Measurements from ENCODE around the gene PDCD4. TPM values are rescaled to one million over a fixed set of nuclear protein-coding genes. Genes with fewer than 3 reads are reported as not detected.
A peak's percentile ranks its signal among the peaks of the same experiment; 100 is the strongest.

The PDCD4 gene
- total and polyA plus RNA-seq, 5 donors: 39.8 to 82.7 (median 70.8) TPM

GRCh38 chr10:110919971-110920881, 48.5 kb downstream of the PDCD4 start:
- Histone ChIP-seq H3K9me3 (ENCODE audit: control insufficient read depth, low read length) (no peaks in the 10 kb centered on the region), H3K27ac (ENCODE audit: low read length) (peak overlapping the region; percentile 98), H3K4me1 (ENCODE audit: control insufficient read depth, insufficient read depth, low read length) (peaks cover 3% of the 10 kb centered on the region), H3K4me3 (ENCODE audit: low read length) (peak overlapping the region; percentile 99), H3K27me3 (ENCODE audit: control insufficient read depth, insufficient read depth) (no peaks in the 10 kb centered on the region)
- WGBS: under 1% methylated on average over 44 of the region's 44 CpGs
- ATAC-seq: no peak
- DNase-seq: peak; percentile 49 to 78 (median 68)
- intact Hi-C loops (cut with DNase I): loop anchor here in 1 of 4 donors (10.0 kb wide), 1 partner anchor 55 kb away; no protein-coding TSS in a partner anchor

- Histone ChIP-seq H3K27ac (ENCODE audit: low read length) (no peak overlapping the region), H3K9me3 (ENCODE audit: control insufficient read depth, low read length) (no peaks in the 10 kb centered on the region), H3K4me1 (ENCODE audit: control insufficient read depth, insufficient read depth, low read length) (peaks cover 2% of the 10 kb centered on the region), H3K4me3 (ENCODE audit: low read length) (no peak overlapping the region), H3K27me3 (ENCODE audit: control insufficient read depth, insufficient read depth) (no peaks in the 10 kb centered on the region)
- DNase-seq (no peak), ATAC-seq (no peak)
- intact Hi-C loops (cut with DNase I): loop anchor here in 1 of 4 donors (10.0 kb wide), 1 partner anchor 51 kb away; no protein-coding TSS in a partner anchor
- WGBS: 48% methylated on average over 2 of the region's 2 CpGs
Observed at GRCh38 chr10:110923856-110924493, 52.2 kb downstream of the PDCD4 start.

- no peaks in the 10 kb centered on the region for H3K9me3 ChIP-seq (ENCODE audit: control insufficient read depth, low read length)
- no peaks in the 10 kb centered on the region for H3K27me3 ChIP-seq (ENCODE audit: control insufficient read depth, insufficient read depth)
- no peak for ATAC-seq
- peaks cover 4% of the 10 kb centered on the region for H3K4me1 ChIP-seq (ENCODE audit: control insufficient read depth, insufficient read depth, low read length)
- H3K27ac ChIP-seq (ENCODE audit: low read length): no peak overlapping the region
- DNase-seq: no peak
- no peak overlapping the region for H3K4me3 ChIP-seq (ENCODE audit: low read length)
- 98% methylated on average over 2 of the region's 2 CpGs for WGBS
- intact Hi-C loops (cut with DNase I): loop anchor here in 1 of 4 donors (10.0 kb wide), 1 partner anchor 47 kb away; no protein-coding TSS in a partner anchor
Observed at GRCh38 chr10:110927461-110927860, 55.7 kb downstream of the PDCD4 start.

DNA sequence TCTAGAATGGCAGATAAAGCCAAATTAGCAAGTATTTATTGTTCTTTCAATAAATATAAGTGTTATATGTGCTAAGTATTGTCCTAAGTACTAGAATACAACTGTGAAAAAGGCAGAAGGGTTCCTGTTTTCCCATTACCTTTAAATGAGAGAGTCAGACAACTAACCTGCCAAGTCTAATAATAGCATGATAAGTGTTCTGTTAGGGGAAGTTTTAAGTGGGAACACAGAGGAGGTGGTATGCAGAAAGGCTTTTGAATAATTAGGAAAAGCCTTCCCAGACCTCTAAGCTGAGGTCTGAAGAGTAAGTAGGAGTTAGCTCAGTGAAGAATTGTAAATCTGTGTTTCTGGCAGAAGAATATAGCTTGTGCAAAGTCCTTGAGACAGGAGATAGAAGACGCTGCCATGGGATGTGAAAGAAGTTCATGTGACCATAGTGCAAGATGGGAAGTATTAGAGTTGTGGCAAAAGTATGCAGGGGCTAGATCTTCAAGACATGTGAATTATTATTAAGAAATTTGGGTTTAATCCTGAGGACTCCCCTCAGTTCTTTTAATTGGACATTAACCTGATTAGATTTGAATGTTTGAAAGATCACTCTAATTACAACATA, 60.1 kb downstream of the PDCD4 start:
- WGBS: 37% methylated on average over 1 of the region's 1 CpG
- peak; percentile 48 to 59 for ATAC-seq
- no peaks in the 10 kb centered on the region for H3K27me3 ChIP-seq (ENCODE audit: control insufficient read depth, insufficient read depth)
- intact Hi-C loops (cut with DNase I): no loop called here
- H3K27ac ChIP-seq (ENCODE audit: low read length): no peak overlapping the region
- no peak overlapping the region for H3K4me3 ChIP-seq (ENCODE audit: low read length)
- H3K4me1 ChIP-seq (ENCODE audit: control insufficient read depth, insufficient read depth, low read length): peaks cover 3% of the 10 kb centered on the region
- DNase-seq: no peak
- no peaks in the 10 kb centered on the region for H3K9me3 ChIP-seq (ENCODE audit: control insufficient read depth, low read length)

GRCh38 chr10:110932505-110933180, 60.9 kb downstream of the PDCD4 start:
- Histone ChIP-seq H3K4me1 (ENCODE audit: control insufficient read depth, insufficient read depth, low read length) (peaks cover 3% of the 10 kb centered on the region), H3K27me3 (ENCODE audit: control insufficient read depth, insufficient read depth) (no peaks in the 10 kb centered on the region), H3K4me3 (ENCODE audit: low read length) (no peak overlapping the region), H3K9me3 (ENCODE audit: control insufficient read depth, low read length) (no peaks in the 10 kb centered on the region), H3K27ac (ENCODE audit: low read length) (no peak overlapping the region)
- 63% methylated on average over 1 of the region's 1 CpG for WGBS
- intact Hi-C loops (cut with DNase I): no loop called here
- DNase-seq (no peak), ATAC-seq (no peak)

DNA sequence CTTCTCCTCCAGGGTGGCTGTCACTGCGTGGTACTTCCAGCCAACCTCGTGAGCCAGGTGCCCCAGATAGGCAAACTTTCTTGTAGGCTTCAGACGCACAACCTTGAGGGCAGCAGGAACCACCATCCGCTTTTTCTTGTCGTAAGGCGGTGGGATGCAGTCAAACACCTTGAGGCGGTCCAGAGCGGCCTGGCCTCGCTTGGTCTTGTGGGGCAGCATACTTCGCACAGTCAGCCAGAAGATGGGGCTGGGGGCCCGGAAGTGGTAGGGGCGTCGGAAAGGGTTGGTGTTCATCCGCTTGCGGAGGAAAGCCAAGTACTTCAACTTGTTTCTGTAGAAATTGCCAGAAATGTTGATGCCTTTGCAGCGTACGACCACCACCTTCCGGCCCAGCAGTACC, 65.0 kb downstream of the PDCD4 start:
- Histone ChIP-seq H3K4me3 (ENCODE audit: low read length) (no peak overlapping the region), H3K4me1 (ENCODE audit: control insufficient read depth, insufficient read depth, low read length) (peaks cover 2% of the 10 kb centered on the region), H3K27ac (ENCODE audit: low read length) (no peak overlapping the region), H3K27me3 (ENCODE audit: control insufficient read depth, insufficient read depth) (no peaks in the 10 kb centered on the region), H3K9me3 (ENCODE audit: control insufficient read depth, low read length) (no peaks in the 10 kb centered on the region)
- peak in 1 of 3 donors; percentile 32 for DNase-seq
- intact Hi-C loops (cut with DNase I): no loop called here
- no peak for ATAC-seq
- WGBS: 97% methylated on average over 18 of the region's 18 CpGs

DNA sequence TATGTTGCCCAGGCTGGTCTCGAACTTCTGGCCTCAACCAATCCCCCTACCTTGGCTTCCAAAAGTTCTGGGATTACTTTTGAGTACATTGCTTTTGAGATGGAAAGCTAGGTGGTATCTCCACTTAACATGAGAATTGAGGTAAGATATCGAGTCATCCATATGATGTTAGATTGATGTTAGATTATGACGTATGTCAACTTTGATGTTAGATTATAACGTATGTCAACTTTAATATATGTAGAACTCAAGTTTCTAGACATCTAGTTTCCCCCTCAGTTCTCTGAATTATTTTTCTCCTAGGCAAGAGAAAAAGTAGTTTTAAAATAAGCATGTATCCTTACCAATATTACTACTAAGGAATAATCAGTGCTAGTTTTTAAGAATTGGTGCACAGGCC, 67.7 kb downstream of the PDCD4 start:
- Histone ChIP-seq H3K27me3 (ENCODE audit: control insufficient read depth, insufficient read depth) (no peaks in the 10 kb centered on the region), H3K4me3 (ENCODE audit: low read length) (no peak overlapping the region), H3K9me3 (ENCODE audit: control insufficient read depth, low read length) (no peaks in the 10 kb centered on the region), H3K4me1 (ENCODE audit: control insufficient read depth, insufficient read depth, low read length) (no peaks in the 10 kb centered on the region), H3K27ac (ENCODE audit: low read length) (no peak overlapping the region)
- ATAC-seq: no peak
- DNase-seq: no peak
- 97% methylated on average over 4 of the region's 4 CpGs for WGBS
- intact Hi-C loops (cut with DNase I): no loop called here

DNA sequence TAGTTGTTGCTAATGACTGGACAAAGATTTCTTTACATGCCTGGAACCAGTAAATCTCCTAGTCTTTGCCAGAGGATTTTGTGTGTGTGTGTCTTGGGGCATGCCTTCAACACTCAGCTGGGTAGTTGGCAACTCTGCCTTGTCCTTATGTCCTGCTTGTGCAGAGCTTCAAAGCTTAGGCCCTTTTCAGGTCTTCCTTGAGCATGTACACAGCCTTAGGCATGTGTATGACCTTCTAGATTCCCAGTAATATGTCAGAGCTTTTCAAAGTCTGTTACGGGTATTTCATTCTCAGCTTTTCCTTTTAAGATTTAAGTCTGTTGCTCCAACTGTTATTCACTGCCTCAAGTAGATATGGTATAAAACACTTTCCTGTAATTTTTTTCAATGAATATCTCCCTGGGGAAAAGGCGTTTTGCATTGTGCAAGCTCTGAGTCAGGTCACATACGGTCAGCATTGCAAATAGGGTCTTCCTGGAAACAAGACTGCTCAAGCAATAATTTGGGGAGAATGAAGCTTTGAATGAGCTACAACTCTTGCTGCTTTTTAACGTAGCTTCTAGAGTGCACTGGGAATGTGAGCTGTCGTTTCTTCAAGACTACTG, 73.2 kb downstream of the PDCD4 start:
- no peak overlapping the region for H3K4me3 ChIP-seq (ENCODE audit: low read length)
- peaks cover 11% of the 10 kb centered on the region for H3K4me1 ChIP-seq (ENCODE audit: control insufficient read depth, insufficient read depth, low read length)
- no peak overlapping the region for H3K27ac ChIP-seq (ENCODE audit: low read length)
- no peaks in the 10 kb centered on the region for H3K9me3 ChIP-seq (ENCODE audit: control insufficient read depth, low read length)
- WGBS: 45% methylated on average over 5 of the region's 5 CpGs
- no peak for DNase-seq
- H3K27me3 ChIP-seq (ENCODE audit: control insufficient read depth, insufficient read depth): no peaks in the 10 kb centered on the region
- intact Hi-C loops (cut with DNase I): no loop called here
- peak; percentile 55 to 78 for ATAC-seq

DNA sequence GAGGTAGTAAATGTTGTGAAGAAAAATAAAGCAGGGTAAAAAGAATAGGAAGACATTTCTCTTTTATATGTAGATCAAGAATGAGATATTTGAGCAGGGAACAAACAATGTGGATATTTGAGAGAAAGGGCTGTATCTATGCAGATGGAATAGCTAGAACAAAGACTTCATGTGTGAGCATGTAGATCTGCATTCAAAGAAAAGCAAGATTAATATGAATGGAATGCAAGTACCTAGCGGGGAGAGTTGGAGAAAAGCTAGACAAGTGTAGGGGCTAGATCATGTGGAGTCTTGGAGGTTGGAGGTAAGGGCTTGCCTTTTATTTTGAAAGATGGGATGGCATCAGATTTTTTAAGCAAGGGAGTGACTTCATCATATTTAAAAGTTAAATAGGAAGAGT, 74.8 kb downstream of the PDCD4 start:
- Histone ChIP-seq H3K4me1 (ENCODE audit: control insufficient read depth, insufficient read depth, low read length) (peaks cover 11% of the 10 kb centered on the region), H3K4me3 (ENCODE audit: low read length) (no peak overlapping the region), H3K27me3 (ENCODE audit: control insufficient read depth, insufficient read depth) (no peaks in the 10 kb centered on the region), H3K9me3 (ENCODE audit: control insufficient read depth, low read length) (no peaks in the 10 kb centered on the region), H3K27ac (ENCODE audit: low read length) (no peak overlapping the region)
- no peak for DNase-seq
- 96% methylated on average over 1 of the region's 1 CpG for WGBS
- no peak for ATAC-seq
- intact Hi-C loops (cut with DNase I): no loop called here

GRCh38 chr10:110947061-110947595, 75.4 kb downstream of the PDCD4 start:
- Histone ChIP-seq H3K9me3 (ENCODE audit: control insufficient read depth, low read length) (no peaks in the 10 kb centered on the region), H3K4me3 (ENCODE audit: low read length) (no peak overlapping the region), H3K4me1 (ENCODE audit: control insufficient read depth, insufficient read depth, low read length) (peaks cover 11% of the 10 kb centered on the region), H3K27me3 (ENCODE audit: control insufficient read depth, insufficient read depth) (no peaks in the 10 kb centered on the region), H3K27ac (ENCODE audit: low read length) (no peak overlapping the region)
- WGBS: 84% methylated on average over 4 of the region's 4 CpGs
- no peak for ATAC-seq
- intact Hi-C loops (cut with DNase I): no loop called here
- DNase-seq: no peak
